HG03175 (cell line): ENCODE measurements around the gene MEGF8.

ENCODE experiments used
- ATAC-seq: cut with Tn5 transposase; IDR thresholded peaks from one replicate; pipeline ENCODE4 v1.9.1; 2021; ENCODE audit warnings: mild to moderate bottlenecking, moderate library complexity; ENCODE audit not compliant: unreplicated experiment

MEGF8 gene

GRCh38 chr19:42325308-42325895, at the start of gene MEGF8:
TSS of gene MEGF8 (plus strand) at chr19:42325635. CDS start at chr19:42326244, 609 bp downstream.
- peak; percentile 91 for ATAC-seq

GRCh38 chr19:42276284-42276683, 49.2 kb upstream of the MEGF8 start:
- no peak for ATAC-seq

- ATAC-seq: no peak
Measured at GRCh38 chr19:42276821-42277220, 48.6 kb upstream of the MEGF8 start.

GRCh38 chr19:42277821-42278451, 47.5 kb upstream of the MEGF8 start:
- no peak for ATAC-seq

- no peak for ATAC-seq
Measured at GRCh38 chr19:42278452-42279154, 46.8 kb upstream of the MEGF8 start.

- no peak for ATAC-seq
Measured at GRCh38 chr19:42279155-42279901, 46.1 kb upstream of the MEGF8 start.

- ATAC-seq: no peak
Measured at GRCh38 chr19:42279902-42280814, 45.3 kb upstream of the MEGF8 start.

GRCh38 chr19:42280815-42281145, 44.7 kb upstream of the MEGF8 start:
- ATAC-seq: no peak

- ATAC-seq: no peak
Measured at GRCh38 chr19:42281146-42281826, 44.1 kb upstream of the MEGF8 start.

- no peak for ATAC-seq
Measured at GRCh38 chr19:42281827-42282762, 43.3 kb upstream of the MEGF8 start.

GRCh38 chr19:42282819-42283187, 42.6 kb upstream of the MEGF8 start:
- ATAC-seq: no peak

- peak; percentile 54 for ATAC-seq
Measured at GRCh38 chr19:42283188-42284065, 42.0 kb upstream of the MEGF8 start.

- peak; percentile 24 for ATAC-seq
Measured at GRCh38 chr19:42284066-42284501, 41.4 kb upstream of the MEGF8 start.

GRCh38 chr19:42284591-42285341, 40.7 kb upstream of the MEGF8 start:
- ATAC-seq: no peak

- no peak for ATAC-seq
Measured at GRCh38 chr19:42285541-42285941, 39.9 kb upstream of the MEGF8 start.

- ATAC-seq: no peak
Measured at GRCh38 chr19:42285988-42286348, 39.5 kb upstream of the MEGF8 start.

GRCh38 chr19:42286349-42287016, 39.0 kb upstream of the MEGF8 start:
- no peak for ATAC-seq
